LNCAP (cell line): Measurements from ENCODE around the gene TFDP2.
A peak's percentile ranks its signal among the peaks of the same experiment; 100 is the strongest.

Source experiments
- CTCF ChIP-seq: fragments of 450-650 bp; IDR thresholded peaks from 2 replicates; pipeline ENCODE4 v1.5.1; 2017; ENCODE audit warnings: mild to moderate bottlenecking

Gene TFDP2

GRCh38 chr3:142004025-142004424 is 145.3 kb downstream of the TFDP2 start:
- no peak for TF ChIP-seq CTCF

GRCh38 chr3:142003291-142003690 is 146.1 kb downstream of the TFDP2 start:
- TF ChIP-seq CTCF, result no peak

GRCh38 chr3:142000325-142000870 is 148.9 kb downstream of the TFDP2 start:
- no peak for TF ChIP-seq CTCF

- TF ChIP-seq CTCF, result peak; percentile 51
Observed at GRCh38 chr3:141998669-141999290, 150.6 kb downstream of the TFDP2 start.

- TF ChIP-seq CTCF, result no peak
Observed at GRCh38 chr3:141996437-141996836, 152.9 kb downstream of the TFDP2 start.

- TF ChIP-seq CTCF, result no peak
Observed at GRCh38 chr3:141994856-141995255, 154.5 kb downstream of the TFDP2 start.

- TF ChIP-seq CTCF, result no peak
Observed at GRCh38 chr3:141992512-141992911, 156.8 kb downstream of the TFDP2 start.
